HG03175 (cell line): ENCODE measurements around the gene ITGB3BP.
"Not testable (repeated sequence)": the region's sequence is repeated elsewhere in the genome, so short reads cannot be mapped to it uniquely, and the experiment has no call there.

Experiments
- ATAC-seq: cut with Tn5 transposase; IDR thresholded peaks from one replicate; pipeline ENCODE4 v1.9.1; 2021; ENCODE audit warnings: mild to moderate bottlenecking, moderate library complexity; ENCODE audit not compliant: unreplicated experiment

The ITGB3BP gene

GRCh38 chr1:63423649-63424048 is 99.4 kb downstream of the ITGB3BP start:
- no peak for ATAC-seq

GRCh38 chr1:63420746-63421145 is 102.3 kb downstream of the ITGB3BP start:
- not testable (repeated sequence) for ATAC-seq

DNA sequence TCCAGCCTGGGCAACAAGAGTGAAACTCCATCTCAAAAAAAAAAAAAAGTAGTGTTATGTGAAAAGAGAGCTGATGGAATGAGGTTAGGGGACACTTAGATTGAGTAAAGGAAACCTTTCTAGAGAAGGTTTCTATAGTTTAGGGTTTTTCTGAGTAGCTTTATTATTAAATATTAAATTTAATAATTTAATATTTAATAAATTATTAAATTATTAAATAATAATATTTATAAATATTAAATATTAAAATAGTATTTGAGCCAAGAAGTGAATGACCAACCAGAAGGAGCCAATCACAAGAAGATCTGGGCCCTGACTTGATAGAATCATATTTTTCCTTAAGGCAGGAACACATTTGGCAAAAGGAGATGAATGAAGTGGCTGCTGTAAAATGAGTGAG is 104.9 kb downstream of the ITGB3BP start:
- no peak for ATAC-seq

- ATAC-seq: no peak
Measured at GRCh38 chr1:63414691-63415365, 108.2 kb downstream of the ITGB3BP start.

- no peak for ATAC-seq
Measured at GRCh38 chr1:63413394-63413793, 109.6 kb downstream of the ITGB3BP start.

- ATAC-seq: no peak
Measured at GRCh38 chr1:63411066-63411465, 112.0 kb downstream of the ITGB3BP start.

- no peak for ATAC-seq
Measured at GRCh38 chr1:63408331-63408730, 114.7 kb downstream of the ITGB3BP start.

DNA sequence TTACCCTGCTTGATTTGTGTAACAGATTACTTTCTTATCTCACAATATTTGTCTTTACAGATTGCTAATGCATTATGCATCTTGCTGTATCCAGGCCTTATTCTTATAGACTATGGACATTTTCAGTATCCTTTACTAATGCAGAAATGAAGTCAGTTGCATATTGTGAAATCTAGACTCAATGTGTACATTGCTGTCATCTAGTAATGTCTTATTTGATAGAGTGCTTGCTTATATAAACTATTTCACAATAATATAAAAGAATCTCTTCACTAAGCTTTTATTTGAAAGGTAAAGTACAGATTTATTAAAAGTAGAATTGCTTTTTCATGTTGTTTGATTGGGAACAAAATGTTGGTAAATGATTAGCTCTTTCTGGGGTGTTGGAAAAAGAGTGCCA is 116.0 kb downstream of the ITGB3BP start:
- ATAC-seq: no peak

DNA sequence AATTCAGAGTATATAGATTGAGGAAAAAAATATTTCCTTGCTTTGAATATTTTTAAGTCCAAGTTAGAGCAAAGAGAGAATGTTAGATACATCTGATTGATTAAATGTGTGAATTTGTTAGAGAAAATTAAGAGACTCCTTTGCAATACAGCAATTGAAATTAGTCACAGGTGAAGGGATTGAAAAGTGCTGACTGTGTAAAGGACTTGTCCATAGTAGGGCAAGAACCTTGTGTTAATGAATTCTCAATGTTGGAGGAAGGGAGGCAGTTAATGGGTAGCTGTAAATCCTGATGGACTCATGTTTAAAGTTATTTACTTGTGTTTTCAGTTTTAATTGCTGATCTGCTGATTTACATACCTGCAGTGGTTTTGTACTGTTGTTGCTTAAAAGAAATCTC is 117.0 kb downstream of the ITGB3BP start:
- no peak for ATAC-seq

GRCh38 chr1:63405021-63405420 is 118.0 kb downstream of the ITGB3BP start:
- ATAC-seq: no peak

DNA sequence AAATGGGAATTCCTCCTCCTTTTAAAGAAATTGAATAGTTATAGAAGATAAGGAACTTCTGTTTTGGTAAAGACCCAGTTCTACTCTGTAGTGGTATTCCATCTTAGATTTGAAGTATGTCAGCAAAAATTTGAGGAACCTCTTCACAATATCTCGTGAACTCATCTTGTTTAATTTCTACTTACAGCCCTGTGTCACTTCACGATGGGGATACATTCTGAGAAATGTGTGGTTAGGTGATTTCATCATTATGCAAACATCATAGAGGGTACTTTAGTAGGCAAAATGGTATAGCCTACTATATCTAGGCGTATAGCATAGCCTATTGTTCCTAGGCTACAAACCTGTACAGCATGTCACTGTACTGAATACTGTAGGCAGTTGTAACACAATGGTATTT is 119.6 kb downstream of the ITGB3BP start:
- ATAC-seq: no peak

GRCh38 chr1:63401945-63402344 is 121.1 kb downstream of the ITGB3BP start:
- no peak for ATAC-seq
